Stimulated activated CD8-positive, alpha-beta memory T cell treated with anti-CD3 and anti-CD28 coated beads, Interleukin-15, amount 100 ng/mL, for 4 hours (primary cell): Measurements from ENCODE around the gene PCDHGA2.
A peak's percentile ranks its signal among the peaks of the same experiment; 100 is the strongest.
"Not testable (repeated sequence)": the region's sequence is repeated elsewhere in the genome, so short reads cannot be mapped to it uniquely, and the experiment has no call there.

Source experiments
- DNase-seq, 2 donors: peaks; one replicate each; pipeline ENCODE4 v3.0.0-alpha.2; 2020; ENCODE audit warnings: low read depth in 2 of 2

PCDHGA2 gene

DNA sequence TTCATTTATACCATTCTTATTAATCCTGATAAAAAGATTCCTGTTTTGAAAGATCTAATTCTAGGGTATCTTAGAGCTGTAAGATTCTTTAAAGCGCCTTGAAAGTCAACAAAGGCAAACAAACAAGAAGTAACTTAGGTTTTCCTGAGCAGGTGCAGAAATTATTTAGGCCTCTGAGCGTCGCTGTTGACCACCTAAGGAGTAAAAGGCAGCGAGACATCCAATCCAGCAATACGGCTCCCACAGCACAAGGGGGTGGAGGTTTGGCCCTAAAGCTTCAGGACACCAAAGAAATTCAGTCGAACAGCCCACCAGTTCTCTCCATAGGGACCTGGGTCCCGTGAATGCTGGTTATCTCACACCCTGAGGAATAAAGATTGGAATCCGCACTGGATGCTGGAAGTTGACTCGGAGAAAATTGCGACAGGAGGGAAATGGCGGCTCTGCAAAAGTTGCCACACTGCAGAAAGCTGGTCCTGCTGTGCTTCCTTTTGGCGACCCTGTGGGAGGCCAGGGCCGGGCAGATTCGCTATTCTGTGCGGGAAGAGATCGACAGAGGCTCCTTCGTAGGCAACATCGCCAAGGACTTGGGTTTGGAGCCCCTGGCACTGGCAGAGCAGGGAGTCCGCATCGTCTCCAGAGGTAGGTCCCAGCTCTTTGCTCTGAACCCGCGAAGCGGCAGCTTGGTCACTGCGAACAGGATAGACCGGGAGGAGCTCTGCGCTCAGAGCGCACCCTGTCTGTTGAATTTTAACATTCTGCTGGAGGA lies at the start of gene PCDHGA2:
TSS of gene PCDHGA2 (plus strand) at position 223 of the 769 bp plus-strand sequence.
- no peak for DNase-seq

GRCh38 chr5:141298376-141298775 lies 40.2 kb upstream of the PCDHGA2 start:
- DNase-seq, result no peak

- DNase-seq, result no peak
Observed at GRCh38 chr5:141303756-141304155, 34.8 kb upstream of the PCDHGA2 start, which contains the start of gene SLC25A2. Gene SLC25A2, minus strand, starts transcription at chr5:141304049. Its CDS starts 184 bp downstream, at chr5:141303865.

DNA sequence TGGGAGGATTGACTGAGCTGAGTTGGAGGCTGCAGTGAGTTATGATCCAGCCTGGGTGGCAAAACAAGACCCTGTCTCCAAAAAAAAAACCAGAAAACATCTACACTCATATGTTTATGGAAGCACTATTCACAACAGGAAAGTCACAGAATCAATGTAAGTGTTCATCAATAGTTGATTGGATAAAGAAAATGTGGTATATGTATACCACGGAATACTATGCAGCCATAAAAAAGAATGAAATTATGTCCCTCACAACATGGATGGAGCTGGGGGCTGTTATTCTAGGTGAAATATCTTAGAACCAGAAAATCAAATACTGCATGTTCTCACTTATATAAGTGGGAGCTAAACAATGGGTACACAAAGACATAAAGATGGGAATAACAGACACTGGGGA lies 31.9 kb upstream of the PCDHGA2 start:
- no peak for DNase-seq

- no peak for DNase-seq
Observed at GRCh38 chr5:141313711-141314110, 24.8 kb upstream of the PCDHGA2 start.

GRCh38 chr5:141316963-141317362 lies 21.6 kb upstream of the PCDHGA2 start:
- not testable (repeated sequence) for DNase-seq

DNA sequence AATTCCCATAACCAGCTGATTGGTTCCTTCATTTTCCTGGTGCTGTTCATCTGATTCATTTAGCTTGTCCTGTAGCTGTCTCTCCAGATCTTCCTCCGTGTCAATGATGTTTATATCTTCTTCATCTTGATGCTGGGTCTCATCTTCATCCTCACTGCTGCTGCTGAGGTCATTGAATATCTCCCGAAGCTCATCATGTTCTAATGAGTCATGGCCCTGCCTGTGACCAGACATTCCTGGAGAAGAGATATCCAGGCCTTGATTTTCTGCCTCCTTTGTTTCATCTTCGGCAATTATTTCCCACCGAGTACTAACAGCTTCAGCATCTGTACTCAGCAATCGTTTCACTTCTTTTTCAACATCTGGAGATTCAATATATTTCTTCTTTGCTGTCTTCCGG lies 19.4 kb upstream of the PCDHGA2 start:
- DNase-seq, result no peak

DNA sequence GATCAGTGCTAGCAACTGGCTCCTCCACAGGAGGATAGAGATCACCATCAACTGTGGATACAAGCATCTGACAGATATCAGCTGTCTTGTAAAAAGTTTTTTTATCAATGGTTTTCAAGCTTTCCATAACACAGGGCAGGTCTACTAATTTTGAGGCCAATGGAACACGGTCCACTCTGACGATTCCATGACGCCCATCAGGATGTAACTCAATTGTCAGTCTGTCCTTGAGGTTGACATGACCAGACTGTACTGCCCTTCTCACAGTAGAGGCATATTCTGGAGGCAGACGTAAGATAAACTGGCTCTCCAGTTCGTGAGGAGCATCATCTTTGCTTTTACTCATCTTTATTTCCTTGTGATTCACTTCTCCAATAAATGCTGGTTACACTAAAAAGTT lies 18.9 kb upstream of the PCDHGA2 start:
- DNase-seq, result no peak

DNA sequence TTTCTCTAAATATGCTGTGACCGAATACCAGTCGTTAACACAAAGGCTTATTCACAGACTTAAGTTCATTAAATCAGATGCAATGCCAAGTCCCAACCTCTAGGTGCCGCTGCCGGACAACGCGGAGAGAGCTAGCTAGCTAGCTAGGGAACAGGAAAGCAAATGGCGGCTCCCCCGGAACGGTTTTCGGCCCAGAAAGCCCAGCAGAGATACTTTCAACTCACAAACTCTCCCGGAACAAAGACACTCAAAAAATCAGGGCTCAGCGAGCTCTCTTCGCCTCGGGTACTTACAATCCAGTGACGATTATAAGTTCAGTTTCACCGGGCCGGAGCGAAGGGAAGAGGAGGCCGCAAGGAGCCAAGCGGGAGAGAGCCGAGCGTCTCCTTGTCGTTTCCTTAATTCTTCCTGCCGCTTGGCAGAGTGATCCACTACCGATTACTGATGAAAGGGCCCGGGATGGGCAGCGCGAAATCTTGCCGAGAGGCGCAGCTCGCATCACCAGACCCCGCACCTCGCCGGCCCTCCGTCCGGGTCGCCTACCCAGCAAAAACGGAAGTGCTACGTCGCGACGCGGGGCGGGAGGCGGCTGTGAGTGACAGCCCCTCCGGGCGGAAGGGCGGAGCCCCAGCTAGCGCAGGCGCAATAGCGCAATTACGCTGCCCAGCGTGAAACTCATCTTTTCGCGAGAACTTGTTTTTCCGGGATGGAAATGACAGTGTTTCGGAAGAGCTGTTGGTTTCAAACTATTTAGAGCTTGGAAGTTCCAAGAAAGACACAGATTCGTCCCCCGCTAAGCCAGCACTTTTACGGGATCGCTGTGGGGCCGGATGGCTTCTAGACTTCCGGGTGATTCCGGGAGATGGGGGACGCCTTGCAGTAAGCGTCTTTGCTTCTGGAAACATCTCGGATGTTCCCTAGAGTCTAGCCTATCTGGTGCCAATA lies 18.1 kb upstream of the PCDHGA2 start, which contains the start of gene TAF7:
TSS of gene TAF7 (minus strand) at position 560 of the 945 bp plus-strand sequence. CDS start 740 bp downstream, outside the sequence.
- peak; percentile 85 to 86 for DNase-seq

DNA sequence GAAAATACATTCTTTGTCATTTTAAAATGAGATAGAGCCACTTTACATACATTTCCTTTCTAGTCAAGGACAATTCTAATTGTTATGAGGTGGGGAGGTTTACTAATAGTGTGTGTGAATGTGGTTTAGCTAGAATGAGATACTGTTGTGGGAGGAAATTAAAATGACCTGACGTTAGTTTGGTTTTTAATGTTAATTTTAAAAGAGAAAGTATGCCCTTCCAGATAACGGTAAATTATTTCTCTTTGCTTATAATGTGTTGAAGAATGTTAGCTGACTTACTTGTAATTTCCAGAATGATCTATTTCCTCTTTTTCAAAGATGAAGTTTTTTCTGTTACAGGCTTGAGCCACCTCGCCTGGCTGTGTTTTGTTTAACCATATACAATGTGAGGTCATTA lies 16.3 kb upstream of the PCDHGA2 start:
- no peak for DNase-seq

GRCh38 chr5:141326088-141326854 lies 12.3 kb upstream of the PCDHGA2 start:
- DNase-seq, result peak; percentile 30 to 43

DNA sequence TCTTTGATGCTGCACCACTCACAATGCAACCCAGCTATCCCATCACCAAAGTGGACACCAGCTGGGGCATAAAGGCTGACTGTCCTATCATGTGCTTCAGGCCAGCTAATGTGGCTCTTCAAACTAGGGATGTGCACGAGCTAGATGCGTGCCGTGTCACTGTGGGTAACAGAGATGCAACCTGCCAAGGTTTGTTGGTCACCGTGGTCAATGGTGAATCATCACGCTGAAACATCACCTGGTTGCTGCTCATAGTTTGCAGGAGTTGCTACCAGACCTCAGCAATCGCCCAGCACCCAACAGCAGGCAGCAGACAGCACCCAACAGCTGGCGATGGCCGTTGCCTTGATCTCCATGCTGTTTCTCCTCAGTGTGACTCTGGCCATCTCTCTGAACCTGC lies 10.3 kb upstream of the PCDHGA2 start:
- no peak for DNase-seq

- no peak for DNase-seq
Observed at GRCh38 chr5:141330299-141331080, 8.1 kb upstream of the PCDHGA2 start, which contains the start of gene PCDHGA1. Gene PCDHGA1, plus strand, starts transcription at chr5:141330514.

- not testable (repeated sequence) for DNase-seq
Observed at GRCh38 chr5:141332571-141332970, 6.0 kb upstream of the PCDHGA2 start.

DNA sequence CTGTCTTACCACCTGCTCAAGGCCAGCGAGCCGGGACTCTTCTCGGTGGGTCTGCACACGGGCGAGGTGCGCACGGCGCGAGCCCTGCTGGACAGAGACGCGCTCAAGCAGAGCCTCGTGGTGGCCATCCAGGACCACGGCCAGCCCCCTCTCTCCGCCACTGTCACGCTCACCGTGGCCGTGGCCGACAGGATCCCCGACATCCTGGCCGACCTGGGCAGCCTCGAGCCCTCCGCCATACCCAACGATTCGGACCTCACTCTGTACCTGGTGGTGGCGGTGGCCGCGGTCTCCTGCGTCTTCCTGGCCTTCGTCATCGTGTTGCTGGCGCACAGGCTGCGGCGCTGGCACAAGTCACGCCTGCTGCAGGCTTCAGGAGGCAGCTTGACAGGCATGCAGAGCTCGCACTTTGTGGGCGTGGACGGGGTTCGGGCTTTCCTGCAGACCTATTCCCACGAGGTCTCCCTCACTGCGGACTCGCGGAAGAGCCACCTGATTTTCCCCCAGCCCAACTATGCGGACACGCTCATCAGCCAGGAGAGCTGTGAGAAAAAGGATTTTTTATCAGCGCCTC lies 2.3 kb downstream of the PCDHGA2 start:
- not testable (repeated sequence) for DNase-seq

DNA sequence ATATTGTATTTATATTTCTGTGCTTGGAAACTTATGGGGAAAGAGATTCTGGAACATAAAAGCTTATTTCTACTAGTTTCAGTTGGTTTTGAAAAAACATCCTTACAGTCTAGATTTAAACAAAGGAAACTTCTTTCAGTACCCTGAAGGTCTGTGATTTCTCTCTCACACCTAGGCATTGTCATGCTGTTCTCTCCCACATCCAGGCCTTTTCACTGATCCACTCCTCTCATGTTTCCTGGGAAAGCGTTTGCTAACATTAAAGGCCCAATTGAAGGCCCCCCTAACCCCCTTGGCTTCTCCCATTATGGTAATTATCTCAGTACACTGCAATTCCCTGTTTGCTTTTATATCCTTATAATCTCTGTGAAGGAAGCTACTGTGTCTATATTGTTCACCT lies 4.2 kb downstream of the PCDHGA2 start:
- DNase-seq, result no peak

GRCh38 chr5:141343242-141343952 lies 4.8 kb downstream of the PCDHGA2 start, which contains the start of gene PCDHGA3:
Gene PCDHGA3, plus strand, starts transcription at chr5:141343829. Its CDS starts 205 bp downstream, at chr5:141344034.
- no peak for DNase-seq

DNA sequence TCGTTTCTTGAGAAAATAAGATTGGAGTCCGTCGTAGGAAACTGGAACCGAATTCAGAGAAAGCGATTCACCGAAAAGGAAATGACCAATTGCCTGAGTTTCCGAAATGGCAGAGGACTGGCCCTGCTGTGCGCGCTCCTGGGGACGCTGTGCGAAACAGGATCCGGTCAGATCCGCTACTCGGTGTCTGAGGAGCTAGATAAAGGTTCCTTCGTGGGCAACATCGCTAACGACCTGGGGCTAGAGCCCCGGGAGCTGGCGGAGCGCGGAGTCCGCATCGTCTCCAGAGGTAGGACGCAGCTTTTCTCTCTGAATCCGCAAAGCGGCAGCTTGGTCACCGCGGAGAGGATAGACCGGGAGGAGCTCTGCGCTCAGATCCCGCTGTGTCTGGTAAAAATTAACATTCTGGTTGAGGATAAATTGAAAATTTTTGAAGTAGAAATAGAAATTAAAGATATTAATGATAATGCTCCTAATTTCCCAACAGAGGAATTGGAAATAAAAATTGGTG lies 5.4 kb downstream of the PCDHGA2 start:
- DNase-seq, result no peak

DNA sequence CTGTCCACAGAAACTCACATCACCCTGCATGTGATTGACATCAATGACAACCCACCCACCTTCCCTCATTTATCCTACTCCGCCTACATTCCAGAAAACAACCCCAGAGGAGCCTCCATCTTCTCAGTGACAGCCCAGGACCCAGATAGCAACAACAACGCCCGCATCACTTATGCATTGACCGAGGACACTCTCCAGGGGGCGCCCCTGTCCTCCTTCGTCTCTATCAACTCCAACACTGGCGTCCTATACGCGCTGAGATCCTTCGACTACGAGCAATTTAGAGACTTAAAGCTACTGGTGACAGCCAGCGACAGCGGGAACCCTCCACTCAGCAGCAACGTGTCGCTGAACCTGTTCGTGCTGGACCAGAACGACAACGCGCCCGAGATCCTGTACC lies 6.8 kb downstream of the PCDHGA2 start:
- DNase-seq, result no peak
